Putamen (tissue), 1 donor: ENCODE measurements around the gene KRT7.
A peak's percentile ranks its signal among the peaks of the same experiment; 100 is the strongest.
"Not testable (repeated sequence)": the region's sequence is repeated elsewhere in the genome, so short reads cannot be mapped to it uniquely, and the experiment has no call there.

Experiments used
- DNase-seq: peaks from one replicate; pipeline ENCODE4 v3.0.0-alpha.2; 2016; ENCODE audit warnings: low spot score

Gene KRT7

DNA sequence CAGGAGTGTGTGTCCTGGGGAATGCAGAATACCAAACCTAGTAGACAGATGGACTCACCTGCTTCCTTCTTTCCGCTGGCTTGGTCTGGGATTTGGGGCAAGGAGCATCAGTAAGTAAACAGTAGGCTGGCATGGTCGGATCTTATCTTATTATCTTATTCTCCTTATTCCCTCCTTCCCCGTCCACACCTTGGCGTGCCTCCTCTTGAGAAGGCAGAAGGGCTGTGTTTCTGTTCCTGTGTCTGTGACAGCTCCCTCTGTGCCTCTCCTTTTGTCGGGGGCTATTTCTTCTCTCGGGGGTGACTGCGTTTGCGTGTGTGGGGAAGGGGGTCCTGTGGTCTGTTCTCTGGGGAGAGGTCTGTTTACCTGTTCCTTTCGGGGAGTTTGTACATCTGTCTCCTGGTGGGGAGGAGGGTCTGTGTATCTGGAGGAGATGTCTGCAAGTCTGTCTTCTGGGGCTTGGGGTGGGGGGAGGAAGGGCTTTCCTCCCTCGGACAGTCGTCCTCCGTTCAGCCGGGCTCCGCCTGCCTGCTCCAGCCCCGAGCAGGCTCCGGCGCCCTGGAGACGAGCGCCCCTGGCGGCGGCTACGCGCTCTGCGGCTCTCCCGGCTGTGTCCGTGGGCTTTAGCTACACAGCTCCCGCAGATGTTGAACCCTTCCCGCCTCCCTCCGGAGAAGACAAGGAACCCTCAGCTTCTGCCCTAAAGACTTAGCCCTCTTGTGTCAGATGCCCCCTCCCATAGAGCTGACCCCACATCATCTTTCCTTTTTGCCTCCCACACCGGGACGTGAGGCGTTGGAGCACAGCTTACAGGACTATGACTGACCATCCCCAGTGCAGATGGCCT lies 45.8 kb downstream of the KRT7 start:
- peak; percentile 45 for DNase-seq

DNA sequence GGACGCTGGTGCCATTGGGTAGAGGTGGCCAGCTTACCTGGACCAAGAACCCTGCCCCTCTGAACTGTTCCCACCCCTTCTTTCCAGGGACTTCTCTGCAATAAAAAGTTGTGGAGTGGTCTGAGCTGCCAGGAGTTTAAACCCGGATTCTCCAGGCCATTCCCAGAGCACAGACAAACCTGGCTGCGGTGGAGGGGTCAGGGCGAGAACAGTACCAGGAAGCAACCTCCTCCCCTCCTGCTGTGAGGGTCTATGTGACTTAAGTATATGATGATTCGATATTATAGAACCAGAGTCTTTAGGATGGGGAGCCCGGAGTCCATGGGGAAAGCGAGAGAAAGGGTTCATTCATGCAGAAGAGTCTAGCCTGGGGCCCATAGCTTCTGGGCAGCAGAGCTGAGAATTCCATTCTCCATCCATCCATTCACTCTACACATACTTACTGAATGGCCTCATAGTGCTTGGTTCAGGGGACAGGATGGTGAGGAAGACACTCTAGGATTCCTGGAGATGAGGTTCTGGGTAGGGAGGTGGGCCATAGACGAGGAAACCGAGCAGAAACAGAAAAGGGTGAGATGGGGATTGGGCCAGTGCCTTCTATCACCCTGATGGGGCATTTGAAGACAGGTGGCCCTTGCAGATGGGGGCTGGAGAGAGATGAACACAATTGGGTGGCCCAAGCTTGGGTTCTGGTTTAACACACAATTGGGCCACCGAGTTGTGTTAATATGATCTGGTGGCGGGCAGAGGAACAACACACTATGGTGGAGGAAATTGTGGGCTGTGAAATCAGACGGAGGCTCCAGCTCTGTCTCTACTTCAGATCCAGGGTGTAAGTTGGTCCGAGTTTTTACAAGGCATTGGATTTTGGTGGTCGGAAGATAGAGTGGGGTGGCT lies 46.6 kb downstream of the KRT7 start:
- no peak for DNase-seq

GRCh38 chr12:52280319-52280795 lies 47.3 kb downstream of the KRT7 start:
- no peak for DNase-seq

GRCh38 chr12:52280796-52281560 lies 47.9 kb downstream of the KRT7 start:
- DNase-seq = no peak

DNA sequence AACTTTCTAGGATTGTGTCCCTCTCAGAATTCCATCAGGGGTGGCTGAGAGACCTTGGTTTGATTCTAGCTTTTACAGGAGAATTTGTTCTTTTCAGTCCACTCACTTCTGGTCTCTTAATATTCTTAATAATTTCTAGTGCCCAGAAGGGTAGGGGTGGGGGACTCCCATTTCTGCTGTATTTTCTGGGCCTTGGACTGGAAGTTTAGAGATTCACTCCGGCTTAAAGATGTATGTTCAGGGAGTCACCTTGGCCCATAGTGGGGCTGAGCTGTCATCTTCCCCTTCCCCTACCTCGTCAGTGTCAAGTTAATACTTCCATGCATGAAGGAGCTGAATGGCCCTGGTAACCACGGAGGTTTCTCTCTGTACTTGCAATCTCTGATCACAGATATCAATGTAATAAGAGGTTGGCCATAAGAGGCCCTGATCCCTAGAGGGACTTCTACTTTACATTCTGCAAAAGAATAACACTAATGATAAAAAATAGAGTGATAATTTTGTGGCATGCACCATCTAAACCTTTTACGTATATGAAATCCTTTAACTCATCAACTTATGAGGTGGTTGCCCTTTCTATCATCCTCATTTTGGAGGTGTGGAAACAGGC lies 51.6 kb downstream of the KRT7 start:
- no peak for DNase-seq

DNA sequence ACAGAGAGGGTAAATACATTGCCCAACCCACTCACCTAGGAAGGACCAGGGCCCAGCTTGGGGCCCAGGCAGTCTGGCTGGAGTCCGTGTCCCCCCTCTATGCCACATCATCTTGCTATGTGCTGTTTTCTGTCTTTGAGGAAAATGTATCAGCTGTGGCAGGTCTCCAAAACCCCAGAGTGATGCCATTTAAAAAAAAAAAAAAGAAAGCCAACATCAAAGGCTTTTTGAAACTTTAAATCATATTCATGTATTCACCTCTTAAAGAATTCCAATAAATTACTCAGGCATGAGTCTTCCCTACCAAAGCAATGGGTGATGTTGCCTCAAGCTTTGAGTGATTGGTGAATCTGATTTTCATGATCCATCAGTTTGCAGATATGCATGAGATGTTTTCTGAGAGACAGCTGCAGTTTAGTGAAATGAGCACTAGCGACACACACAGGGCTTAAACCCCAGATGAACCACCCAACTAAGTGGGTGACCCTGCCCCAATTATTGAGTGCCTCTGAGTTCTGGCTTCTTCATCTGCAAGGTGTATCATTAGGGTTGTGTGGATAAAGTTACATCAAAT lies 52.2 kb downstream of the KRT7 start:
- DNase-seq = no peak

DNA sequence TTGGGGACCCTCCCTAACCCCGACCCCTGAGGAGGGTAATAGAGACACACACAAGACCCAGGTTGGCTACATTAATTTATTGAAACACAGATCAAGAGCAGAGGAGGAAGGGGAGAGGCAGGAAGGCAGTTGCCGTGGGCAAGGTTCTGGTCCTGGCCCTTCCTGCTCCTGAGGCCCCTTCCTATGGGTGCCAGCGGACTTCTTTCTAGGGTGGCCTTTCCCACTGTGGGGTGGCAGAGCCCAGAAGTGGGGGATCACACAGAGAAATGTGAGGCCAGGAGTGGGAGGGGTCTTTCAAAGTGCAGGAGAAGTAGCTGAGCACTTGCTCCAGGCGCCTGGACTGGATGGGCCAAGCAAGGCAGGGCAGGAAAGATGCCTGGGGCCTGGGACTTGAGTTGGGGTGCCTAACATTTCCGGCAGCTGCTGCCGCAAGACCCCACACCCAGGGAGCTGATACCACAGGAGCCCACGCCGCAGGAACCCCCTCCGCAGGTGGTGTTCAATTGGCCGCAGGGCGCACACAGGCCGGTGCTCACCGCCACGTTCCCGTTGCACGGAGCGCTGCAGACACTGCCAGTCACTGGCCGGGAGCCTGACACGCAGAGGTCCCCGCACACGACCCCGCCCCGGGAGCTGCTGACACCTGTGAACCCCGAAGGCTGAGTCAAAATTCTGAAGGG lies 52.9 kb downstream of the KRT7 start:
- no peak for DNase-seq

DNA sequence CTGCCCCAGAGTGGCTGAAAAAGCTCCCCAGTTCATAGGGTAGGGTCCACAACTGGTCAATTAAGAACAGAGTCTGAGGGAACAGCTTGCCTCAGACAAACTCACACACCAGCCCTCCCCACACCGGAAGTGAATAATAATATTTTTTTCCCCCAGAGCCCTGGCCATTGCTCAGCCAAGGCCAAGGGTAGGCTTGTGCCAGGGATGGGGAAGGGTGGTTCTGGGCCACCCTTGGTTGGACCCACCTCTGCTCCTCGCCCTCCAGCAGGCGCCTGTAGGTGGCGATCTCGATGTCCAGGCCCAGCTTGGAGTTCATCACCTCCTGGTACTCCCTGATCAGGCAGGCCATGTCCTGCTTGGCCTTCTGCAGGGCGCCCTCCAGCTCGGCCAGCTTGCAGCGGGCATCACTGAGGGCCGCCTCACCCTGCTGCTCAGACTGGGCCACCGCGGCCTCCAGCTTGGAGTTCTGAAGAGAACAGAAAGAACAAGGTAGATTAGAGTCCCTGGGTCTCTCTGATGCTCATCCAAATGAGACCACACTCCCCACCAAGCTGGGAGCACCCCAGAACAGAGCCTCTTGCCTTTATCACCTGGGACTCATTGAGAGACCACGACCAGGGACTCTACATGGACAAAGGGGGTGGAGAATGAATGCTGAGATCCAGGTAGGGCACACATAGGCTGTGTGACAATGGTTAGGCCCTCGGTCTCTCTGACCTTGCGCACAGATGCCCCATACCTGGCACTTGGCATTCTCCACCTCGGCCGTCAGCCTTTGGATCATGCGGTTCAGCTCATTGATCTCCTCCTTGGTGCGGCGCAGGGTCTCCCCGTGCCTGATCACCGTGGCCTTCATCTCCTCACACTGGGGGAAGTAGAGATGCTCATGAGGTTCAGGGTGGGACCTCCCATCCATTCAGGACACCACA lies 54.1 kb downstream of the KRT7 start:
- DNase-seq = not testable (repeated sequence)

- not testable (repeated sequence) for DNase-seq
These were observed 55.1 kb downstream of the KRT7 start for GRCh38 chr12:52287816-52288805.

GRCh38 chr12:52290483-52291134 lies 57.6 kb downstream of the KRT7 start:
- DNase-seq = not testable (repeated sequence)

DNA sequence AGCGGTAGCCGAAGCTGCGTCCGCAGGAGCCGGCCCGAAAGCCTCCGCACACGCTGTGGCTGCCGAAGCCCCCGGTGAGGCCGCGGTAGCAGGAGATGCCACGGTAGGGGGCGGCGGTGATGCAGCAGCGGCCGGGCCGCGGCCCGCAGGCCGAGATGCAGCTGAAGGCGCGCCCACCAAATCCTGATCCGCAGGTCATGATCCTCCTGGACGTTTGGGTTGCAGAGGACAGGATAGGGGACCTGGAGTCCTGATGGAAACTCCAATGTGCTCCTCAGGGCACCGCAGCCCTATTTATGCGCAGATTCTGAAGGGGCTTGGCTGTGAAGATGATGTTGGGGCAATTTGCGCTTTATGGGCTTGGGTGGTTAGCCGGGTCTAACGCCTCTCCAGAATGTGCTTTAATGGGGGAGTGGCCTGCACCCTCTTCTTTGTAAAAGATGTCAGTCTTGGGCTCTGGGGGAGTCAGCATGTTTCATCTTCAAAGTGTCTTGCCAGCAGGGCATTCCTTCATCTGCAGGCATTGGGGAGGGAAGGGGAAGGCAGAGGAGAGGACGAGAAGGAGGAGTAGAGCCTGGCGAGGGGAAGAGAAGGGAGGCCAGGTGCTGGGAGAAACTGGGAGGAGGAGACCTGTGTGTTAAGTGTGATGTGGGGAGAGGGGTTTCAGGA lies 58.4 kb downstream of the KRT7 start, which contains the start of gene KRT81:
Gene KRT81 (minus strand): TSS at position 268 of the 669 bp plus-strand sequence. CDS start 69 bp downstream, at position 199.
- no peak for DNase-seq

DNA sequence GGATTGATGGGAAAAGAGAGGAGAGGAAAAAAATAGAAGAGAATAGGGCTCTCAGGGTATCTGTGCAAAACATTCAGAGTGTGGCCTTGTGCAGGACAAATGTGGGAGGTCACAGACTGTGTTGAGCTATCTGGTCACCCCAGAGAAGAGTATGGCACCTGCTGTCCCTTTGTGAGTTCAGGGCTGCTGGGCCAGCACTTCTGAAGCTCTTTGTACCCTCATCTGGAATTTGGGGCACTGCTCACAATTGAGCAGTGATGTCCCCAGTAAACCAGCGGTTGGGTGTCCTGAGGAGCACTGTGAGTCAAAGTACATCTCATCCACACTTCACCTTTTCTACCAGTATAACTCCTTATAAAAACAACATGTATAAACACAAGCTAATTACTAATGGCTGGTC lies 60.9 kb downstream of the KRT7 start:
- DNase-seq = no peak

- no peak for DNase-seq
These were observed 61.8 kb downstream of the KRT7 start for GRCh38 chr12:52294803-52295202.

- DNase-seq = no peak
These were observed 62.6 kb downstream of the KRT7 start for GRCh38 chr12:52295663-52296062.

DNA sequence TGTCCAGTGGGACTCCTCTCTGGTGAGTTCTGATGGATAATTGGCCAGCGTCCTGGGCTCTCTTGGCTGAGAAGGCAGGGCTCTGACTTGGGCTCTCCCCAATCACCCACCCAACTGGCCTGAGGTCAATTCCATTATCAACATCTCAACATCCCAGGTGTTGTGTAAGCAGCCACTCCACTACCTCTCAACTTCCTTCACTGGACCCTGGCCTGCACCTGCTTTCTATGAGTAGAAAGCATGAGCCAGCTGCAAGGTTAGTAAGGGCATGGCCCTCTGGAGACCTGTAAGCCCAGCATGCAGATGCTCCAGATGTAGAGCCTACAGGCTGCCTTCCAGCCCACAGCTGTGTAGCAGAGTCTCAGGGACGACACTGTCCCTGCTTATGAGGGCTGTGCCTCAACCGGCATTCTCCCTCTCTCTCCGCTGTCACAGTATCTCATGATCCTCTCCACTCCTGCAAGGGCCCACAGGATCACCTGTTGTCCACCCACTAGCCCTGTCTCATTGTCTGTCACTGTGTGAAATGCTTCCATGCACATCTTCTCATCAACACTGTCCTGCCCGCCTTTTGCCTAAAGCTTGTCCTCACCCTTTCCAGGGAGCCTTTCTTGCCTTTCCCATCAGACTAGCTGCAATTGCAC lies 63.7 kb downstream of the KRT7 start:
- no peak for DNase-seq
